Panc1 (cell line): Measurements from ENCODE around the gene SEC62. TPM values are rescaled to one million over a fixed set of nuclear protein-coding genes. Genes with fewer than 3 reads are reported as not detected.

ENCODE experiments used
- ATAC-seq: fragments of 200-7000 bp; cut with Tn5 transposase; 2 replicates; pipeline ENCODE4 v1.9.1; 2020; ENCODE audit warnings: mild to moderate bottlenecking, moderate library complexity
- Bru-seq: library from RNA; stranded (reverse); fragments of 400-500 nt; gene quantifications from one replicate; lab custom pipeline; 2021; lab: Mats Ljungman, UMichigan
- BruChase-seq, 2 experiments: library from RNA; stranded (reverse); fragments of 400-500 nt; gene quantifications; one replicate each; lab custom pipeline; 2021; lab: Mats Ljungman, UMichigan
- BruUV-seq: library from RNA; stranded (reverse); fragments of 400-500 nt; replicated peaks from 2 replicates; lab custom pipeline; 2021; lab: Mats Ljungman, UMichigan
- CTCF ChIA-PET: fragments of 300-600 bp; sonication (Branson Sonifier 250); formaldehyde crosslinking; loops from one replicate; lab custom pipeline; 2022; ENCODE audit warnings: antibody characterized with exemption; lab: Charles Lee
- POLR2A ChIA-PET: fragments of 300-600 bp; sonication (Branson Sonifier 250); formaldehyde crosslinking; loops from one replicate; lab custom pipeline; 2022; ENCODE audit warnings: antibody characterized with exemption; lab: Charles Lee
- DNase-seq: peaks from one replicate; pipeline ENCODE4 v3.0.0-alpha.2; 2010; ENCODE audit warnings: low read depth, low spot score
- H3K27ac ChIP-seq: 2 replicates; pipeline ENCODE4 v1.5.1; 2011; ENCODE audit warnings: mild to moderate bottlenecking, low read length, inconsistent platforms
- H3K27me3 ChIP-seq: fragments of 200-500 bp; sonication (Bioruptor generic); 2 replicates; pipeline ENCODE4 v1.6.0; 2014; ENCODE audit warnings: low read length, inconsistent platforms; ENCODE audit not compliant: control insufficient read depth, insufficient read depth
- H3K36me3 ChIP-seq: fragments of 200-500 bp; sonication (Bioruptor generic); 2 replicates; pipeline ENCODE4 v1.5.1; 2014; ENCODE audit warnings: inconsistent platforms, mild to moderate bottlenecking, low read length, moderate library complexity; ENCODE audit not compliant: control insufficient read depth, insufficient read depth
- H3K4me1 ChIP-seq: 2 replicates; pipeline ENCODE4 v1.5.1; 2011; ENCODE audit warnings: inconsistent platforms, mild to moderate bottlenecking, low read length, moderate library complexity; ENCODE audit not compliant: control insufficient read depth, insufficient read depth
- H3K4me3 ChIP-seq, 2 experiments: 2 replicates each; pipeline ENCODE4 v1.5.1; 2011 to 2012; ENCODE audit warnings: low read depth in 2 of 2, low read length in 2 of 2, mild to moderate bottlenecking in 2 of 2, inconsistent platforms in 1 of 2, moderate library complexity in 1 of 2
- H3K9me3 ChIP-seq: fragments of 200-500 bp; sonication (Bioruptor generic); 2 replicates; pipeline ENCODE4 v1.5.1; 2014; ENCODE audit warnings: low read depth, mild to moderate bottlenecking, inconsistent platforms, low read length, moderate library complexity; ENCODE audit not compliant: control insufficient read depth, insufficient read depth
- CTCF ChIP-seq: fragments of 450-650 bp; IDR thresholded peaks from 2 replicates; pipeline ENCODE4 v1.5.1; 2017; ENCODE audit warnings: mild to moderate bottlenecking
- POLR2AphosphoS5 ChIP-seq: IDR thresholded peaks from 2 replicates; pipeline ENCODE4 v1.6.1; 2012; ENCODE audit warnings: mild to moderate bottlenecking, low read depth, low read length, moderate library complexity
- REST ChIP-seq, 2 experiments: IDR thresholded peaks; 2 replicates each; pipeline ENCODE4 v1.6.1; 2011 to 2012; ENCODE audit warnings: low read depth in 2 of 2, control low read depth in 1 of 2, low read length in 1 of 2, mild to moderate bottlenecking in 1 of 2, moderate library complexity in 1 of 2; ENCODE audit not compliant: insufficient read depth in 1 of 2
- SIN3A ChIP-seq: IDR thresholded peaks from 2 replicates; pipeline ENCODE4 v1.6.1; 2012; ENCODE audit warnings: low read depth, mild to moderate bottlenecking, low read length, moderate library complexity, borderline replicate concordance; ENCODE audit not compliant: insufficient read depth
- TCF7L2 ChIP-seq: IDR thresholded peaks from 2 replicates; pipeline ENCODE4 v1.6.1; 2011; ENCODE audit warnings: mild to moderate bottlenecking, low read depth, low read length, inconsistent platforms
- in situ Hi-C: cut with HindIII; loops from 2 replicates; pipeline ENCODE4 v1.10.0; 2016; ENCODE audit warnings: low sequenced_read_pairs, low pct_unique_long_range_greater_than_20kb
- intact Hi-C: fragments of 100-400 bp; cut with micrococcal nuclease; formaldehyde crosslinking; loops from one replicate; pipeline ENCODE4 v1.10.0; 2022; ENCODE audit not compliant: unreplicated experiment
- long read RNA-seq: library from polyadenylated mRNA; unstranded; transcript quantifications from one replicate; pipeline ENCODE4 v2.0.0, GENCODE V29; 2021; ENCODE audit not compliant: unreplicated experiment
- polyA plus RNA-seq: library from polyadenylated mRNA; unstranded; fragments of >200 nt; gene quantifications from one replicate; pipeline ENCODE4 v1.2.1, GENCODE V29; 2012; ENCODE audit warnings: missing spikeins; ENCODE audit not compliant: insufficient read length
- total RNA-seq: library from RNA; stranded (reverse); gene quantifications from one replicate; pipeline ENCODE4 v1.2.1, GENCODE V29; 2021; ENCODE audit not compliant: unreplicated experiment

SEC62 gene
- total RNA-seq (89.9 TPM), Bru-seq, nascent RNA (percentile 93 among the genes with signal in this experiment), BruChase-seq, experiment 1, labeled RNA remaining after a 2-hour chase (percentile 94 among the genes with signal in this experiment), BruChase-seq, experiment 2, labeled RNA remaining after a 6-hour chase (percentile 97 among the genes with signal in this experiment)
- polyA plus RNA-seq = 56.9 TPM
- long read RNA-seq, full-length matches to known transcripts = 93 of 218 reads
- long read RNA-seq, partial matches to known transcripts = 118 of 218 reads
- long read RNA-seq, other reads (novel, unspliced or antisense) = 7 of 218 reads

GRCh38 chr3:169966428-169966950 lies at the start of gene SEC62:
Gene SEC62, plus strand, starts transcription at chr3:169966807. Its CDS starts 16 bp downstream, at chr3:169966823.
- CTCF ChIA-PET = interaction anchor here (0.7 kb wide), 1 partner anchor 104 kb away, joined by 3 read pairs; no protein-coding TSS in a partner anchor
- in situ Hi-C loops = no loop called here
- POLR2A ChIA-PET = interaction anchor here (0.6 to 0.9 kb wide), 2 partner anchors 194 to 267 kb away, joined by 3 to 4 read pairs; no protein-coding TSS in a partner anchor

More at GRCh38 chr3:169966428-169966950, at the start of gene SEC62:
- no TSS peak for BruUV-seq
- peaks cover 5% of the 10 kb centered on the region; the same call in 1 of the 2 replicates for H3K36me3 ChIP-seq
- peak; percentile 46 for DNase-seq
- H3K9me3 ChIP-seq = no peaks in the 10 kb centered on the region
- H3K4me1 ChIP-seq = peaks cover 10% of the 10 kb centered on the region; the same call in 1 of the 2 replicates
- TF ChIP-seq SIN3A (peak; percentile 93; the same call in 1 of the 2 replicates), CTCF (peak; percentile 68), POLR2AphosphoS5 (peak; percentile 93), REST (IDR thresholded peaks at IDR 0.05; ENCODE audit: insufficient read depth in 1 of 2, low read depth in 2 of 2, low read length in 1 of 2) (0 out of 4 replicates have a peak, but pooled peaks of 1 of the 2 experiments have one; percentile 27), TCF7L2 (no peak)
- intact Hi-C loops = loop anchor here (2.0 to 5.0 kb wide), 2 partner anchors 104 to 204 kb away; no protein-coding TSS in a partner anchor
- peak within 1 kb of the TSS; percentile 83 to 84 for H3K4me3 ChIP-seq
- peak; percentile 99 for ATAC-seq
- peak within 1 kb of the TSS; percentile 93 for H3K27ac ChIP-seq
- H3K27me3 ChIP-seq = peaks cover 6% of the 10 kb centered on the region; the same call in 1 of the 2 replicates
